H1 (cell line): Measurements from ENCODE around the gene GAS2. TPM values are rescaled to one million over a fixed set of nuclear protein-coding genes. Genes with fewer than 3 reads are reported as not detected.

ENCODE experiments used
- ASH2L ChIP-seq: fragments of 200-600, 300-600 bp; sonication (generic); IDR thresholded peaks from one replicate; pipeline ENCODE4 v1.7.1; 2017; ENCODE audit warnings: low read length
- BACH1 ChIP-seq: IDR thresholded peaks from 2 replicates; pipeline ENCODE4 v1.6.1; 2012; ENCODE audit warnings: low read length, improper control_type of control experiment
- CHD7 ChIP-seq: fragments of 300-600 bp; sonication (generic); IDR thresholded peaks from 2 replicates; pipeline ENCODE4 v1.7.1; 2012; ENCODE audit warnings: low read length, moderate library complexity, mild to moderate bottlenecking, inconsistent platforms; ENCODE audit not compliant: insufficient replicate concordance
- EP300 ChIP-seq, 2 experiments: IDR thresholded peaks; 1 replicate in 1 of 2; 2 replicates in 1 of 2; pipeline ENCODE4 v1.6.1; 2011 to 2012; ENCODE audit warnings: low read depth in 2 of 2, low read length in 2 of 2, mild to moderate bottlenecking in 2 of 2, borderline replicate concordance in 1 of 2, inconsistent platforms in 1 of 2, moderate library complexity in 1 of 2
- NRF1 ChIP-seq: IDR thresholded peaks from 2 replicates; pipeline ENCODE4 v1.6.1; 2011; ENCODE audit warnings: mild to moderate bottlenecking, low read depth, low read length, improper control_type of control experiment
- POU5F1 ChIP-seq: IDR thresholded peaks from 2 replicates; pipeline ENCODE4 v1.6.1; 2011; ENCODE audit warnings: low read depth, mild to moderate bottlenecking, low read length, moderate library complexity
- RXRA ChIP-seq: IDR thresholded peaks from 2 replicates; pipeline ENCODE4 v1.6.1; 2011; ENCODE audit warnings: low read depth, mild to moderate bottlenecking, low read length, moderate library complexity; ENCODE audit not compliant: insufficient read depth
- SIRT6 ChIP-seq: IDR thresholded peaks from one replicate; pipeline ENCODE4 v1.7.1; 2012; ENCODE audit warnings: low read length, inconsistent platforms
- SIX5 ChIP-seq: IDR thresholded peaks from 2 replicates; pipeline ENCODE4 v1.6.1; 2011; ENCODE audit warnings: mild to moderate bottlenecking, low read depth, low read length
- TBP ChIP-seq: IDR thresholded peaks from 2 replicates; pipeline ENCODE4 v1.6.1; 2011; ENCODE audit warnings: low read depth, low read length, improper control_type of control experiment
- TCF12 ChIP-seq: IDR thresholded peaks from 2 replicates; pipeline ENCODE4 v1.6.1; 2011; ENCODE audit warnings: low read depth, mild to moderate bottlenecking, low read length
- polyA plus RNA-seq, 7 experiments: library from polyadenylated mRNA; depleted of rRNA in 3 of 7; stranded (reverse) in 5 of 7; unstranded in 2 of 7; fragments of >200 nt in 5 of 7; fragments of 200-250 nt in 2 of 7; gene quantifications; 1 replicate in 5 of 7; 2 replicates in 1 of 7; 4 replicates in 1 of 7; pipeline versions ENCODE4 v1.2.1 to v1.2.3, GENCODE V29; 2011 to 2013; ENCODE audit warnings: missing spikeins in 2 of 7, mixed read lengths in 2 of 7
- total RNA-seq: library from RNA; stranded (reverse); fragmentation: NEBNext Ultra II Directional; extraction: Animal tissue kit (Norgen Biotek cat#: 25700); gene quantifications from 2 replicates; pipeline ENCODE4 v1.2.1, GENCODE V29; 2021

Gene GAS2
- total and polyA plus RNA-seq, 2 of the 8 experiments (the other 6 are each of a cell fraction or from before 2014, with no cell fraction given), result 0.70 to 1.7 TPM

- TF ChIP-seq CHD7 (no peak), RXRA (no peak), ASH2L (no peak), NRF1 (no peak), POU5F1 (no peak), TBP (no peak), SIX5 (no peak), SIRT6 (no peak), TCF12 (no peak), EP300 (IDR thresholded peaks at IDR 0.05; ENCODE audit: borderline replicate concordance in 1 of 2, low read depth in 2 of 2, low read length in 2 of 2) (no peak), BACH1 (no peak)
Observed at GRCh38 chr11:22626573-22627239, 39.7 kb upstream of the GAS2 start (continued).
